GM12801 (cell line): ENCODE results near the gene OR6C2.

Source experiments
- CTCF ChIP-seq: IDR thresholded peaks from one replicate; pipeline ENCODE4 v1.5.1; 2011; ENCODE audit warnings: control low read depth; ENCODE audit not compliant: insufficient read length; ENCODE audit errors: extremely low read depth

Gene OR6C2

DNA sequence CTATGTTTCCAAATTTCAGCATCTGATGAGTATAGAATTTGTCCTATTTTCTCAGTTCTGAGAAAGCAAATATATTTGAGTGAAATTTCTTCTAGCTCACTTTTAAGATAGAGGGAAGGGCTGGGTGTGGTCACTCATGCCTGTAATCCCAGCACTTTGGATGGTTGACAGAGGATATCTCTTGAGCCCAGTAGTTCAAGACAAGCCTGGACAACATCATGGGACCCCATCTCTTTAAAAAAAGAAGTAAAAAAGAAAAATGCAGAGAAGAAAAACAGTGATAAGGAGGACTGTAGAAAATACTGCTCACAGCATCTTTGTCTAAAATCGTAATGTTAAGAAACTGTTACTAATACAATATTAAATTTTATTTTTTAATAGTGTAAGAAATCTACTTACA, 28.4 kb downstream of the OR6C2 start:
- TF ChIP-seq CTCF: no peak

- TF ChIP-seq CTCF: no peak
Observed at GRCh38 chr12:55492078-55492477, 48.2 kb downstream of the OR6C2 start, which contains the start of gene OR6C68. OR6C68 (plus strand) TSS chr12:55492378; CDS start chr12:55492378, 0 bp downstream.

DNA sequence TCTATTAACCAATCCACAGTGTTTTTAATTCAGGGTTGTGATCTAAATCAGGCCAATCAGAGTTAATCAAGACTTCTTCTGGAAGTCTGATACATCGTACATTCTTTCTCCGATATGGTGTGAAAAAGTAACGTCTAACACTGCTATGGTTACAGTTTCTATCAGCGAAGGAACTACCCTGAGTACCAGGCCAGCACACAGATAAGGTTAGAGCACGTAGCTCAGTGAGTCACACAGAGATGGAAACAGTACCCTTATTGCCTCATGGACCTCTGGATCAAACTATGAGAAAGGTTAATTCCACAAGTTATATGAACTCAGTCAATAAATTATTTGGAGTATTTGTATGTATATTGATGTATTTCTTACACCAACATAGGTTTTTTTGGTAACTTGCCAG, 51.6 kb downstream of the OR6C2 start:
- TF ChIP-seq CTCF: no peak

DNA sequence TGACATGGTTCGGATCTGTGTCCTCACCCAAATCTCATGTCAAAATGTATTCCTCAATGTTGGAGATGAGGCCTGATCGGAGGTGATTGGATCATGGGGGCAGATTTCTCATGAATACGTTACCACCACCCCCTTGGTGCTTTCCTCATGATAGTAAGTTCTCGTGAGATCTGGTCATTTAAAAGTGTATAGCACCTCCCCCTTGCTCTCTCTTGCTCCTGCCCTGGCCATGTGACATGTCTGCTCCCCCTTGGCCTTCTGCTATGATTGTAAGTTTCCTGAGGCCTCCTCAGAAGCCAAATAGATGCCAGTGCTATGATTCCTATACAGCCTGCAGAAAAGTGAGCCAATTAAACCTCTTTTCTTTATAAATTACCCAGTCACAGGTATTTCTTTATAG, 55.4 kb downstream of the OR6C2 start:
- TF ChIP-seq CTCF: no peak

DNA sequence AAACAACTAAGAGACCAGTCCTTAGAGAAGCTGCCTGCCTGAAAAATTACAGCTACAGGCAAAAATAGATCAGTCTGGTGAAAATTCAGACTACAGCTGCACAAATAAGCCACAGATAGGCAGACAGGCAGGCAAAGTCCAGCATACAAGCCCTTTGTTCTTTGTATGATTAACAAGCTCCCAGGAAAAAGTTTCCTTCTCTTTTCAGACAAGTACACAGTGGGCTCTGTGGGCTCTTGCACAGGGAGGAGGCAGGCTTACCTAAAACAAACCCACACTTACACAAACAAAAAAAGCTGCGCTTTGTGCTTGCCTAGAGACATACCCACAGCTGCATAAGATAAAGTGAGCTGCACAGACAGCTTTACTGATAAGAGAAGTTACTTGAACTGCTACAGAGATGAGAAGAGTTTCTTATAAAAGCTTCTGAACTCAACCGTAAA, 56.0 kb downstream of the OR6C2 start:
- TF ChIP-seq CTCF: no peak

DNA sequence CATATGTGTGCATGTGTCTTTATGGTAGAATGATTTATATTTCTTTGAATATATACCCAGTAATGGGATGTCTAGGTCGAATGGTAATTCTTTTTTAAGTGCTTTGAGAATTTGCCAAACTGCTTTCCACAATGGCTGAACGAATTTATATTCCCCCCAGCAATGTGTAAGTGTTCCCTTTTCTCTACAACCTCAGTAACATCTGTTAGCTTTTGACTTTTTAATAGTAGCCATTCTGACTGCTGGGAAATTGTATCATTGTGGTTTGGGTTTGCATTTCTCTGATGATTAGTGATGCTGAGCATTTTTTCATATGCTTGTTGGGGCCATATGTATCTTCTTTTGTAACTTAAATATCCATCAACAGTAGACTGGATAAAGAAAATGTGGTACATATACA, 57.7 kb downstream of the OR6C2 start:
- TF ChIP-seq CTCF: no peak
